Keratinocyte (primary cell): ENCODE measurements around the gene CETN3.

Source experiments
- EZH2 ChIP-seq: IDR thresholded peaks from one replicate; pipeline ENCODE4 v1.6.1; 2012; ENCODE audit warnings: inconsistent platforms, mild to moderate bottlenecking, low read length, moderate library complexity
- TF ChIP-seq, protein P1 (sequence below), 3 experiments: IDR thresholded peaks in 1 of 3; conservative IDR thresholded peaks in 1 of 3; optimal IDR thresholded peaks in 1 of 3; 2 replicates in 2 of 3; 3 replicates in 1 of 3; pipeline versions ENCODE3 to v1.5.1; 2011; ENCODE audit warnings: low read length in 3 of 3, mild to moderate bottlenecking in 3 of 3, moderate library complexity in 2 of 3, control low read depth in 1 of 3, inconsistent platforms in 1 of 3; ENCODE audit not compliant: insufficient read depth in 2 of 3; ENCODE audit errors: extremely low read depth in 1 of 3

DNA sequence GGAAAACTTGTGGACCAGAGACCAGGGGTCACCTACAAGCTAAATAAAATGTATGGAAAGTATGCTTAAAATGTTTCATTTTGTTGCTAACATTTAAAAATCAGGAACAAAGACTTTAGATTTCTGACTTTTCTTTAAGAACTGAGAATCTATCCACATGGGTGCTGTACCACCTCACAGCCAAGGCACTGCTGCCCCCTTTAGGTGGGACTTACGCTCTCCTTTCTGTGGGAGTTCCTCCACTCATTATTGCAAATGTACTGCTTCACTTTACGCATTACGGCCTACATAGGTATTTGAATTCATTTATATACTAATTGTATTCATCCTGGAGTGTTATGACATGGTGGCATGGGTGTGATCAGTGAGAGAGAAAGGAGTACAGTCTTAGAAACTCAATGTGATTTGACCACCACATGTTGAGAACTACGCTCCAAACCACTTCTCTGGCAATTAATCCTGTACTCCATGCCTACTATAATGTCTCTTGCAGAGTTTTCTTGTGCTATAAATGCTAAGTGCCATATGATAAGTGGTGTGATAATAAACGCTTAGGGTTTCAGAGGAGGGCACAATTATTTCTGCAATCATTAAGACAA lies 24.7 kb upstream of the CETN3 start:
- TF ChIP-seq, protein P1, sequence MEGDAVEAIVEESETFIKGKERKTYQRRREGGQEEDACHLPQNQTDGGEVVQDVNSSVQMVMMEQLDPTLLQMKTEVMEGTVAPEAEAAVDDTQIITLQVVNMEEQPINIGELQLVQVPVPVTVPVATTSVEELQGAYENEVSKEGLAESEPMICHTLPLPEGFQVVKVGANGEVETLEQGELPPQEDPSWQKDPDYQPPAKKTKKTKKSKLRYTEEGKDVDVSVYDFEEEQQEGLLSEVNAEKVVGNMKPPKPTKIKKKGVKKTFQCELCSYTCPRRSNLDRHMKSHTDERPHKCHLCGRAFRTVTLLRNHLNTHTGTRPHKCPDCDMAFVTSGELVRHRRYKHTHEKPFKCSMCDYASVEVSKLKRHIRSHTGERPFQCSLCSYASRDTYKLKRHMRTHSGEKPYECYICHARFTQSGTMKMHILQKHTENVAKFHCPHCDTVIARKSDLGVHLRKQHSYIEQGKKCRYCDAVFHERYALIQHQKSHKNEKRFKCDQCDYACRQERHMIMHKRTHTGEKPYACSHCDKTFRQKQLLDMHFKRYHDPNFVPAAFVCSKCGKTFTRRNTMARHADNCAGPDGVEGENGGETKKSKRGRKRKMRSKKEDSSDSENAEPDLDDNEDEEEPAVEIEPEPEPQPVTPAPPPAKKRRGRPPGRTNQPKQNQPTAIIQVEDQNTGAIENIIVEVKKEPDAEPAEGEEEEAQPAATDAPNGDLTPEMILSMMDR (optimal IDR thresholded peaks at IDR 0.05 in 1 of 3, IDR thresholded peaks at IDR 0.05 in 1 of 3, conservative IDR thresholded peaks at IDR 0.05 in 1 of 3; ENCODE audit: extremely low read depth in 1 of 3, insufficient read depth in 2 of 3, low read length in 3 of 3), result peak; percentile 37 to 79 (median 63)
- TF ChIP-seq EZH2, result no peak
